GM19397 (cell line): ENCODE data around the gene RRP1.

Source experiments
- ATAC-seq: cut with Tn5 transposase; IDR thresholded peaks from one replicate; pipeline ENCODE4 v1.9.1; 2021; ENCODE audit warnings: mild to moderate bottlenecking, moderate library complexity; ENCODE audit not compliant: unreplicated experiment

The RRP1 gene

DNA sequence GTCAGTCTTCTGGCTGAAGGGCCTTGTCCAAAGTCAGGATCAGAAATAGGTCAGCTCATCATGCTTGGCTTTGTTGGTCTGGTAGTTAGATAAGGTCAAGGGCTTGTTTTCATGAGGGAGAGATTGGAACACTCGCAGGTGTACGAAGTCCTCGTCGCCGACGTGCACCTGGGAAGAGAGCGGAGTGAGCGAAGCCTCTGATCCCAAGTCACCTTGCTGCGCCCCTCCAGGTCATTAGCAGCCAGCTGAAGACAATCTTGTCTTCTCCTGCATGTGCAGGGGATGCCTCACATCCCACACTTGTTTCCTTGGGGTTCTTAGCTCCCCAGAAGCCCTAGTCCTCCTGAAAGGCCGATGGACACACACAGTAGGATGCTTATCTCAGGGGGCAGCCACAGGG lies 15.2 kb upstream of the RRP1 start:
- no peak for ATAC-seq

DNA sequence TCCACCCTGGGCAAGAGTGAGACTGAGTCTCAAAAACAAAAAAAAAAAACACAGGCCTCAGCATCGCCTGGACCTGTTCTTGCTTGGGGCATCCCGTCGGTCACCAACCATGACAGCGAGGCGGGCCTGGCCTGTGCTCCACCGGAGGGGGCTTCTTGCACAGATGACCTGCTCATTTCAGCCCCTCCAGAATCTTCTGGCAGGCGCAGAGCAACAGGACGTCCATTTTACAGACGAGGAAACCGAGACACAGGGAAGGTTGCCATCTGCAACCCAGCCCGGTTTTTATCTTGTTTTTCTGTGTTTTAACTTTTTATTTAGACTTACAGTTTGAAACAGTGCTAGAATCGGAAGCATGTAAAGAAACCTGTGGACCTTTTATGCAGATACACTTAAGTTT lies 14.2 kb upstream of the RRP1 start:
- no peak for ATAC-seq

DNA sequence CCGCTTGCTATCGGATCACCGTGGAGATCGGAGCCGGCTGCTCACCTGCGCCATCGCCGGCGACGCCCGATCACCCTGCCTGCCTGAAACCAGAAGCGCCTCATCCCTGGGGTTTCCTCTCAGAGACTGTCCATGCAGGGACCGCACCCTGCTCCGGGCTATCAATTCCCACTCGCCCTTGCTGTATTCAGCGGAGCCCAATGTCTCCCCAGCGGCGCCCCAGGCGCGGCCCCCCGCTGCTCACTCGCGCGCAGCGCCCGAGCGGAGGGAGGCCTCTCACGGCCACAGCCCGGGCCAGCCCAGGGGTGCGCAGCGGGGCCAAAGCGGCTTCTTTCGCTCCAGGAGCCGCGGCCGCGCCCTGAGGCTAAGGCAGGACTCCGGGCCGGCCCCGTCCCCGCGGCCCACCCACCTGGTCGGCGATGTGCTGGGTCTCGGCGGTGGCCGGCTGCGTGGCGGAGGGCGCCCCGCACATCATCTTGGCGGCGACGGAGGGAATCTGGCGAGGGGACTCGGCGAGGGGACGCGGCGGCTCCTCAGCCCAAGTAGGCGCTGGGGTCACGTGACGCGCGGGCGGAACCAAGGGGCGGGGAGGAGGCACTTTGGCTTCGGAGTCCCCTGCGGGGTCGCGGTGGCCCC lies 13.5 kb upstream of the RRP1 start, which contains the start of gene CSTB:
TSS of gene CSTB (minus strand) at position 514 of the 636 bp plus-strand sequence. CDS start at position 475, 39 bp downstream.
- ATAC-seq = peak; percentile 72

DNA sequence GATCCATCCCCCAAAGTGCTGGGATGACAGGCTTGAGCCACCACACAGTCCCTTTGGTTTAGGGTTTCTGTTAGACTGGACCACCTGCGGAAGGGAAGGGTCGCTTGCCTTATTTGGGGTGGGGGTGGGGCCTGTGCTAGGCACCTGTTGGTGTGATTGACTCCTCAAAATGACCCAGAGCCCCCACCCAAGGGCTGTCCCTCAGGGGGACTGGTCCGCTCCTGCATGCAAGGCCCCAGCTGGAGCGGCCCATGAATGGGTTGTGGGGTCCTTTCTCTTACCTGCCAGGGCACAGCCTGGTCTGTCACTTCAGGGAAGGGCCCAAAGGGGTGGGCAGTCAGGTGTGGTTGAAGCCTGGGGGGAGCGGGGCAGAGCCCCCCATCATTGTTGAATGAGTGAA lies 11.4 kb upstream of the RRP1 start:
- no peak for ATAC-seq

DNA sequence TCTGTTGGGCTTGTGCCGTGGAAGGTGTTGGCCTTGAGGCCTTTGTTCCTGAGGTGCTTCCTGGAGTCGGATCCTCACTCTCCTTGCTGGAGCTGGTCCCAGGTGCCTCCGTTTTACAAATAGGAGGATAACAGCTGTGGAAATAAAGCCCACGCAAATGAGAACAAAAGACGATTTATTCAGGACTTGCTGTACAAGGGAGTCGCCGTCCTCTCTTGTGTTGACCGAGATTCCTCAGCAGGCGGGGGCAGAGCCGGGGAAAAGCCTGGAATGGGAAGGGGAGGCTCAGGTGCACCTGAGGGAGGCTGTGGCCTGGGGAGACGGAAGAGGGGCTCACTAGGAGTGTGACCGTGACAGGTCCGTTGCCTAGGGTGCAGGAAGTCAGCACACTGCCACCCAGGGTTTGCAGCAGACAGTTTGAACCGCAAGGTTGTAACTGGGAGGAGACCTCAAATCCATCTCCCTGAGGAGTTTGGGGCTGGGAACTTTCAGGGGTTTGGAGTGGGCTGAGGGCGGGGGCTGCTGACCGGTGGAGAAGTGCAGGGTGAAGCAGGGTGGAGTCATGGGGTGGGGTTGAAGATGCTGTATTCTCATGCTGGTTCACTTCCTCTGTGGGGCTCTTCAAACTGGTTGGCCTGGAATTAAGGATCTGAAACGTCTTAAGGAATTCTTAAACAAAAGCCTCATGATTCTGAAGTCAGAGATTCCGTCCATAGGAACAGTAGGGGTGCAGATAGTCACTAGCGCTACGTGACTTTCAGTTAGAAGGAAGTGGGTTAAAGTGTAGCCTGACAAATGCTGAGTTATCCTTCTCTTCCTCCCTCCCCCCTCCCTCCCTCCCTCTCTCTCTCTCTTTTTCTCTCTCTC lies 10.7 kb upstream of the RRP1 start:
- ATAC-seq = no peak

DNA sequence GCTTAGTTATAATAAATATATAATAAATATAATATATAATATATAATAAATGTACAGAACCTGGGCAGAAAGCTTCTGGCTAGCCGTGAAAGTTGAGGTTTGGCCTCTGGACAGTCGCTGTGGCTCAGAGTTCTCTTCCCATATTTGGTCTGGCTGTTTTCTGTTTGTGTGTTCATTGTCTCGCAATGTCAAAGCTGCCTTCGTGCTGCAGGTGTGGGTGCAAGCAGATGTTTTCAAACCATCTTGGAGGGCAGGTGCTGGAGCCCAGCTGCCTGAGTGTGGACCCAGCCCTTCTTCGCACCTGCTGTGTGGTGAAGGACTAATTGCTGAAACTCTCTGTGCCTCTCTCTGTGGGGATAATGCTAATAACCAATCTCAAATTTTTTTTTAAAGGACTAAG lies 9.7 kb upstream of the RRP1 start:
- ATAC-seq = no peak

DNA sequence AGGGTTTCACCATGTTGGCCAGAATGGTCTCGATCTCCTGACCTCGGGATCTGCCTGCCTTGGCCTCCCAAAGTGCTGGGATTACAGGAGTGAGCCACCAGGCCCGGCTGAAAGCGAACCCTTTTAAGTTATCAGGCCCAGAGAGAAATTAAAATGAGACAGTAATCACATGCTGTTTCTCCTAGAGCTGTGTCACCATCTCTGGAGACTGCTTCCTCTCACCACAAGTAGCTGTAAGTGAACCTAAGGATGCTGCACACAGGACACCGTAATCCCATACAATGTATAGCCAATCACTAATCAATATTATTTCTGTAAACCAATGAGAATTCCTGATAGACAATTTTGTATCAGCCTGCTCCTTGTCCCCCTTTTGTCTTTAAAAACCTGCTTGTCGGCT lies 7.5 kb upstream of the RRP1 start:
- ATAC-seq = no peak

DNA sequence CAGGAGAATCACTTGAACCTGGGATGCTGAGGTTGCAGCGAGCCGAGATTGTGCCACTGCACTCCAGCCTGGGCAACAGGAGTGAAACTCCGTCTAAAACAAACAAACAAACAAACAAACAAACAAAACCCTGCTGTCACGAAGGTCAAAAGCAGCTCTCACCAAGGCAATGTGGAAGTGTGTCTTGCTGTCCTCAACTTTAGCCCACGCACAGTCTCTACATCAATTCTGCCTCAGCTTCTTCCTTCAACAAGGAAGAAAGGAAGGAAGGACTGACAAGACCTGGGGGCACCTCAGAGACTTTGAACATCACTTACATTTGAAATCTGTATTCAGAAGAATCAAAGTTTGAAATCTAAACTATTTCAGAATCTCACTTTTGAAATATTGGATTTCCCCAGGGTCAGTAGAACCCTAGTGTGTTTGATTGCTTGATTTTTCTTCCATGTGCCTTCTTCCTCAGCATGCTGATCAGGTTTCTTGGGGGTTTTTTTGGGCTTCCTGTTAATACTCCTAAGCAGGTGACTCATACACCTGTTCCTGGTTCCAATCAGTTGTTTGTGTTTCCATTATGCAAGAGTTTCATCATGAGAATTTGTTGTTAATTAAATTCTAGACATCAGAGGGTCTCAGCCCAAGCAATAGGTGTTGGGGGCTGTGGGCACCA lies 6.8 kb upstream of the RRP1 start:
- no peak for ATAC-seq

DNA sequence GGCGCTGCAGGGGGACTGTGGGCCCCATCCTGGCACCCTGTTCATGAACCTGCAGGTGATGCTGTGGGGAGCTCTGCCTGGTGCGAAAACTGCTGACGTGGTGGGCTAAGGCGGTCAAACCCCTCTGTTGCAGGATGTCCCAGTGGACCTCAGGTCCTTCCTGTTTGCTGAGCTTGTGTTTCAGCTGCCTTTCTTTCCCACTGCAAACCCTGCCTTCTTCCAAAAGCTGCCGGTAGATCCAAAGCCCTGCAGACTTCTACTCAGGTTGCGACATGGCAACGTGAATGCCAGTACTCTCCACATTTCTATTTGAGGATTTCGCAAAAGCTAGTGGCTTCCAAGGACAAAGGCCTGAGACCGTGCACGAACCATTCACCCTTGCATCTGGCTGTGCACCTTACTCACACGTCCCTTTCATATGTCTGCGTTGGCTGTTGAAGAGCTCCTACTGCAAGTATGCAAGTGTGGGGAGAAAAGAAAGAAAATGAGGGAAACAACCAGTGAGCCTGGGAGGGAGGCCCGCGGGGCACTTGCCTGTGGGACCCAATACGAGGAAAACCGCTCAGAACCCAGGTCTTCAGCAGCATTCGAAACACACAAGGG lies 6.2 kb upstream of the RRP1 start:
- ATAC-seq = no peak

DNA sequence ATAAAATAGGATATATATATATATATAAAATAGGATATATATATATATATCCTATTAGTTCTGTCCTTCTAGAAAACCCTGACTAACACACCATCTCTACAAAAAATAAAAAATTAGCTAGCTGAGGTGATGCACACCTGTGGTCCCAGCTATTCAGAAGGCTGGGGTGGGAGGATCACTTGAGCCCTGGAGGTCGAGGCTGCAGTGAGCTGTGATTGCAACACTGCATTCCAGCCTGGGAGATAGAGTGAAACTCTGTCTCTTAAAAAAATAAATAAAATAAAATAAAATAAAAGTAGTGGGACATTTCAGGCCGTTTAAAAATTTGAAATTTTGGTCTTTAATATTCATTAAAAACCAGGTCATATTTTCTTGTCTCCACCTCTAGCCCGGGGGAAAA lies 4.2 kb upstream of the RRP1 start:
- ATAC-seq = no peak

DNA sequence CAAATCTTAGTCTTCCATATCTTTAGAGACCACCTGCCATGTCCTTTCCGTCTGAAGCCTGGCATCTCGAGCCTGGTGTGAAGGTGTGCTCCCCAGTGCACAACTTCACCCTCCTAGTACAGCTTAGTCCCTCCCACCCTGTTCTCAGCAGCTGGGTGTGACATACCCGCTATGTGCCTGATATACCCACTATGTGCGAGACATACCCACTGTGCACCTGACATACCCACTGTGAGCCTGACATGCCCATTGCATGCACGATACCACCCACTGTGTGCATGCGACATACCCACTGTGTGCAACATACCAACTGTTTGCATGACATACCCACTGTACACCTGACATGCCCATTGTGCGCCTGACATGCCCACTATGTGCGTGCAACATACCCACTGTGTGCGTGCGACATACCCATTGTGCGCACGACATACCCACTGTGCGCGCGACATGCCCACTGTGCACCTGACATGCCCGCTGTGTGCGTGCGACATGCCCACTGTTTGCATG lies 3.0 kb upstream of the RRP1 start:
- no peak for ATAC-seq

DNA sequence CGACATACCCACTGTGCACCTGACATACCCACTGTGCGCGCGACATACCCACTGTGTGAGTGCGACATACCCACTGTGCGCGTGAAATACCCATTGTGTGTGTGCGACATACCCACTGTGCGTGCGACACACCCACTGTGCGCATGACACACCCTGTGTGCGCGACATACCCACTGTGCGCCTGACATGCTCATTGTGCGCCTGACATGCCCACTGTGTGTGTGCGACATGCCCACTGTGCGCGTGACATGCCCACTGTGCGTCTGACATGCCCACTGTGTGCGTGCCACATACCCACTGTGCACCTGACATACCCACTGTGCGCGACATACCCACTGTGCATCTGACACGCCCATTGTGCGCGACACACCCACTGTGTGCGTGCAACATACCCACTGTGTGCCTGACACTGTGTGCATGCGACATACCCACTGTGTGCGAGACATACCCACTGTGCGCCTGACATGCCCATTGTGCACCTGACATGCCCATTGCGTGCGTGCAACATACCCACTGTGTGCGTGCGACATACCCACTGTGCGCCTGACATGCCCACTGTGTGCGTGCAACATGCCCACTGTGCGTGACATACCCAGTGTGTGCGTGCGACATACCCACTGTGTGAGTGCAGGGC lies 2.5 kb upstream of the RRP1 start:
- no peak for ATAC-seq

DNA sequence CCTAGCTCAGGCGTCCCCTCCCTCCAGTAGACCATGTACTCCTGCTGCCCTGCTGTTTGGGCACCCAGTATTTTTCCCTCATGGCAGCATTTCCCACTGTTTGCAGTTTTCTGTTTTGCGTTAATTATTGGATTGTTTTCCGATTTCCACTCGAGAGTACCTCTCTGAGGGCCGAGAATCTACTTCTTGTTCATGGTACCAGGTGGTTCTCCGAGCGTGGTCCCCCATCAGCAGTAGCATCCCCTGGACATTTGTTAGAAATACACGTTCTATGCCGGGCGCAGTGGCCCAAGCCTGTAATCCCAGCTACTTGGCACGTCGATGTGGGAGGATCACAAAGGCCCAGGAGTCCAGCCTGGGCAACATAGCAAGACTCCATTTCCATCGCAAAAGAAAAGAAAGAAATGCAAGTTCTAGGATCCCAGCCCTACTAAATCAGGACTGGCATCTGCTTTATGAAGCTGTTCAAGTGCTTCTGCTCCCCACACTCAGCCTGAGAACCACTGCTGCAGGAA lies 690 bp downstream of the RRP1 start:
- ATAC-seq = no peak

DNA sequence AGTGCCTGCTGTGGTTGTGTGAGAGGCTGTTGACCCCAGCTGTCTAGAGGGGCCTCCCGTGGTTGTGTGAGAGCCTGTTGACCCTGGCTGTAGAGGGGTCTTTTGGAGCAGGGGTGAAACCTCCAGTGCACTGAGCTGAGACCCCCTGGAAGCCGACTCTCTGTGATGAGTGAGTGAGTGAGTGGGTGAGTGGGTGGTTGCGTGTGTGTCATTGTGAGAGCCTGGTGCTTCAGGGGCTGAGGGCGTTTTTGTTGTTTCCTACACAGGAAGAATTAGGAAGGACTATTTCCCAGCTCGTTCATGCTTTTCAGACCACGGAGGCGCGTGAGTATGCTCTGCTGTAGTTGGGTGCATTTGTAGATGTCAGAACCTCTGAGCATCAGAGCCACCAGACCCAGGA lies 3.0 kb downstream of the RRP1 start:
- no peak for ATAC-seq

DNA sequence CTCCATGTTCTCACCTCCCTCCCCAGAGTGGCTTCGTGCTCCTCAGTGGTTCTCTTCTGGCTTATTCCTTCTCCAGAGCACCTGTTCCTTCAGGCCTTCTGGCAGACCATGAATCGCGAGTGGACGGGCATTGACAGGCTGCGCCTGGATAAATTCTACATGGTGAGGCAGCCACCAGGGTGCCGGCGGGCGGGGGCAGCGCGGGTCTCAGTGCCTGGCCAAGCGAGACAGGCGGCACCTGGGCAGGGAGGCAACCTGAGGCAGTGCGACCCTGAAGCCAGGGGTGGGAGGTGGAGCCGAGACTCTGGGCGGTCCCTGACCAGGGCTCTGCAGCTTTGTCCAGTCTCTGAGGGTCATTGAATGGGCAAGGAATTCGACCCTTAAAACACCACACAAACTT lies 3.9 kb downstream of the RRP1 start:
- no peak for ATAC-seq

DNA sequence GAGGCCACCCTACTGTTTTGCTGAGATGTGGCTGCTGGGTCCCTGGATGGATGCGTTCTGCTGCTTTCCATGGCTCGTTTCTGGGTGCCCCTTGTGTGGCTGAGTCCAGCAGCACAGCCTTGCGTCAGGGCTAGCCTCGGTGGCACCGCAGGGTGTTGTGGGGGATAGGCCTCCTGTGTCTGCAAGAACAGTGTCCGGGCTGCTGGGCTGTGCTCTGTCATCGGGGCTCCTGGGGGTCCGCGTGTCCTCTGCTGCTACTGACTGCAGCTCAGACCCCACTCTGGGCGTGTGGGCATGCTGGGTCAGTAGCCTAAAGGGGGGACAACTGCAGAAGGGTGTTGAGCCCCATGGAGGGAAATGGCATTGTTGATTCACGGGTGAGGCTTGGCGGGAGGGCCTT lies 4.9 kb downstream of the RRP1 start:
- no peak for ATAC-seq

DNA sequence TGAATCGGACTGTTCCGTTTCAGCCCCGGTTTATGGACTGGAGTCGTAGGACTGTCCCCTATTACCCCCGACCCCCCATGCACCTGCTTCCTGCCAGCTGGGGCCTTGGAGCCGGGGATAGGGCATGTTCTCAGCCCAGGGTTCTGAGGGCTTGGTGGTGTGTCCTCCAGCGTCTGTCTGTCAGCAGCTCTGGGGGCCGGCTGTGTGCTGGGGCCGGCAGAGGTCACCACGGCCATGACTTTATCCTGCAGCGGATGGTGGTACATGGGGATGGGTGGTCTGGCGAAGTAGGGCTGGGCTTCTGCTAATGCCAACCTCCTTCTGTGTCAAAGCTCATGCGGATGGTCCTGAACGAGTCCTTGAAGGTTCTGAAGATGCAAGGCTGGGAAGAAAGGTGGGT lies 5.5 kb downstream of the RRP1 start:
- no peak for ATAC-seq

DNA sequence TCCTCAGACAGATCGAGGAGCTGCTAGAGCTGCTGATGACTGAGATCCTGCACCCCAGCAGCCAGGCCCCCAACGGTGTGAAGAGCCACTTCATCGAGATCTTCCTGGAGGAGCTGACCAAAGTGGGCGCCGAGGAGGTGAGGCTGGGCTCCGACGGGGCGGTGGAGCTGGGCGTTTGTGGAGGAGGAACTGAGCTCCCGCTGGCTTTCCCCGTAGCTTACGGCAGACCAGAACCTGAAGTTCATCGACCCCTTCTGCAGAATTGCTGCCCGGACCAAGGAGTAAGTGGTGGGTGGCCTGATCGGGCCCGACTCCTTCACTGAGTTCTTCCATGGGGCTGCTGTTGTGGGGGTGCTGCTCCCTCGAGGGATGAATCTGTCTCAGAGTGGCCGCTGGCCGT lies 8.0 kb downstream of the RRP1 start:
- no peak for ATAC-seq

DNA sequence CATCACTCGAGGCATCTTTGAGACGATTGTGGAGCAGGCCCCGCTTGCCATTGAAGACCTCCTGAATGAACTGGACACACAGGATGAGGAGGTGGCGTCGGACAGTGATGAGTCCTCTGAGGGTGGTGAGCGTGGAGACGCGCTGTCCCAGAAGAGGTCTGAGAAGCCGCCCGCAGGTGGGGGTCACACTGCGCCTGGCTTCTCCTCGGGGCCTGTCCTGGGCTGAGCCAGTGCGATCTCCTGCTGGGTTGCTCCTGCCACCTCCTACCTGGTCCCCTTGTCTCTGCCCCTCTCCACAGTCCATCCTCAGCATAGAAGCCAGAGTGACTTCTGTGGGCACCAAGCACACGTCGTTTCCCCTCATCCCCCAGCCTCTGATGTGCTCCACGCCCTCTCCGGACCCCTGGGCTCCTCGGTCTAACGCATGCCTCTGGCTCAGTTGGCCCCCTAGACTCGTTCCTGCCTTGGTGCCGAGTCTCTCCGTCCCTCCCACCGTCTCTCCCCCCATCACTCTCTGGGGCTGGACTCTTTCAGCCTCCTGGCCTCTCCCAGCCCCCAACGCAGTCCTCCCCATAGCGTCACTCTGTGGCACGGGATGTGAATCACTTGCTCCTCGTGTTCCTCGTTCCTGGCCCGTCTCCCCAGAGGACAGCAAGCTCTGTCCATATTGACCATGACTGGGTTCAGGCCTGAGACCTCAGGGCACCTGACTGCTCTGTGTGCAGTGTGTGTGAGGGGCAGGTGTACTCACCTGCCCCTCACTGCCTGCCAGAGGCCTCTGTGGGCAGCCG lies 8.7 kb downstream of the RRP1 start:
- ATAC-seq = no peak

DNA sequence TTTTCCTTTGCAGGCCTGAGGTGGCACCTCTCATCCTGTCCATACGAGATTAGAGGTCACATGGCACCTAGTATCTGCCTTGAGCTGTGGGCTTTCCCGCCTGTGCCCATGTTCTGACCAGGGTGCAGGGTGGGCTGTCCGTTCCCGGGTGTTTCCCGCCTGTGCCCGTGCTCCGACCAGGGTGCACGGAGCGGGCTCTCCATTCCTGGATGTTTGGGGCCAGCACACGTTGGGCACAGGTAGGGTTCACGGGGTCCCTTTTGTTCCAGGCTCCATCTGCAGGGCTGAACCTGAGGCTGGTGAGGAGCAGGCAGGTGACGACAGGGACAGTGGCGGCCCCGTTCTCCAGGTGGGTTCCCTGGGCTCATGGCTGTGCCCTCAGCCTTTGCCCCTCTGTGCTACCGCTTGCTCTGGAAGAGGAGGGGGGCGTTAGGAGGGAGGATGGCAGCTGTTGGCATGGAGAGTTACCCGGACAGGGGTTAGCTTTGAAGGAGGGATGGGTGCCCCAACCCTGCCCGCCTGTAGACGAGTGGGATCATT lies 10.0 kb downstream of the RRP1 start:
- ATAC-seq = no peak
